Spinal cord (tissue), 10 donors: ENCODE measurements around the gene MID1. TPM values are rescaled to one million over a fixed set of nuclear protein-coding genes. Genes with fewer than 3 reads are reported as not detected.

Experiments used
- DNase-seq, 6 donors: peaks; one replicate each; pipeline versions ENCODE4 v3.0.0 to v3.0.0-alpha.2; 2013 to 2015; ENCODE audit warnings: low spot score in 6 of 6, low read depth in 4 of 6
- H3K27ac ChIP-seq: one replicate; pipeline ENCODE4 v1.5.1; 2013; ENCODE audit warnings: low read depth, low read length, control low read depth
- H3K27me3 ChIP-seq: one replicate; pipeline ENCODE4 v1.6.1; 2013; ENCODE audit warnings: low read length; ENCODE audit not compliant: control insufficient read depth, insufficient read depth
- H3K36me3 ChIP-seq: one replicate; pipeline ENCODE4 v1.6.1; 2013; ENCODE audit warnings: low read length; ENCODE audit not compliant: control insufficient read depth, insufficient read depth
- H3K4me1 ChIP-seq: one replicate; pipeline ENCODE4 v1.6.1; 2013; ENCODE audit warnings: low read length; ENCODE audit not compliant: control insufficient read depth, insufficient read depth
- H3K4me3 ChIP-seq: one replicate; pipeline ENCODE4 v1.5.1; 2013; ENCODE audit warnings: low read depth, low read length, control low read depth
- H3K9me3 ChIP-seq: one replicate; pipeline ENCODE4 v1.6.1; 2013; ENCODE audit warnings: low read length; ENCODE audit not compliant: control insufficient read depth, insufficient read depth
- WGBS: methylation state at CpG from one replicate; pipeline ENCODE4 v1.1.5; 2013; ENCODE audit warnings: missing lambda C conversion rate; ENCODE audit not compliant: insufficient coverage; 5-methylcytosine and 5-hydroxymethylcytosine counted together
- polyA plus RNA-seq, 2 donors: library from polyadenylated mRNA; unstranded; fragments of 120-200 nt; gene quantifications; one replicate each; pipeline ENCODE4 v1.2.1, GENCODE V29; 2013; ENCODE audit not compliant: insufficient read length in 2 of 2
- total RNA-seq, 2 donors: library from RNA; depleted of rRNA in 1 of 2; stranded (reverse); fragments of 120-200 nt in 1 of 2; fragments of >200 nt in 1 of 2; gene quantifications; one replicate each; pipeline versions ENCODE4 v1.2.3 to v1.2.4, GENCODE V29; 2013 to 2014
- donor health status: healthy.

Gene MID1
- total and polyA plus RNA-seq, 4 donors, result 6.2 to 22.7 (median 9.5) TPM

- 67% methylated on average over 1 of the region's 1 CpG for WGBS
- no peak for DNase-seq
- Histone ChIP-seq H3K9me3 (no peaks in the 10 kb centered on the region), H3K36me3 (no peaks in the 10 kb centered on the region), H3K27ac (no peak overlapping the region), H3K4me1 (no peaks in the 10 kb centered on the region), H3K4me3 (no peak overlapping the region), H3K27me3 (peaks cover 11% of the 10 kb centered on the region)
These were observed 93.9 kb downstream of the MID1 start for GRCh38 chrX:10526451-10526850.

- peaks cover 11% of the 10 kb centered on the region for H3K27me3 ChIP-seq
These were observed 94.8 kb downstream of the MID1 start for GRCh38 chrX:10525381-10526120.

GRCh38 chrX:10524578-10524977 lies 95.8 kb downstream of the MID1 start:
- no peaks in the 10 kb centered on the region for H3K9me3 ChIP-seq
- WGBS, result no CpG with 5 or more reads among the region's 1 CpG

More at GRCh38 chrX:10525381-10526120, 94.8 kb downstream of the MID1 start:
- Histone ChIP-seq H3K4me1 (no peaks in the 10 kb centered on the region), H3K4me3 (no peak overlapping the region), H3K27ac (no peak overlapping the region), H3K36me3 (no peaks in the 10 kb centered on the region), H3K9me3 (no peaks in the 10 kb centered on the region)
- DNase-seq, result no peak
- 80% methylated on average over 4 of the region's 6 CpGs for WGBS

GRCh38 chrX:10519761-10520160 lies 100.6 kb downstream of the MID1 start:
- Histone ChIP-seq H3K27ac (no peak overlapping the region), H3K27me3 (peaks cover 2% of the 10 kb centered on the region), H3K4me3 (no peak overlapping the region), H3K4me1 (no peaks in the 10 kb centered on the region), H3K36me3 (no peaks in the 10 kb centered on the region), H3K9me3 (no peaks in the 10 kb centered on the region)
- DNase-seq, result no peak

More at GRCh38 chrX:10524578-10524977, 95.8 kb downstream of the MID1 start:
- no peaks in the 10 kb centered on the region for H3K4me1 ChIP-seq
- no peaks in the 10 kb centered on the region for H3K36me3 ChIP-seq
- H3K27ac ChIP-seq, result no peak overlapping the region
- DNase-seq, result no peak
- peaks cover 10% of the 10 kb centered on the region for H3K27me3 ChIP-seq
- H3K4me3 ChIP-seq, result no peak overlapping the region

- Histone ChIP-seq H3K9me3 (no peaks in the 10 kb centered on the region), H3K4me3 (no peak overlapping the region), H3K36me3 (no peaks in the 10 kb centered on the region), H3K27ac (no peak overlapping the region), H3K27me3 (peaks cover 2% of the 10 kb centered on the region), H3K4me1 (no peaks in the 10 kb centered on the region)
- no peak for DNase-seq
These were observed 101.1 kb downstream of the MID1 start for GRCh38 chrX:10519278-10519677.

GRCh38 chrX:10518073-10518472 lies 102.3 kb downstream of the MID1 start:
- Histone ChIP-seq H3K4me1 (no peaks in the 10 kb centered on the region), H3K27ac (no peak overlapping the region), H3K36me3 (no peaks in the 10 kb centered on the region), H3K27me3 (no peaks in the 10 kb centered on the region), H3K9me3 (no peaks in the 10 kb centered on the region), H3K4me3 (no peak overlapping the region)
- 100% methylated on average over 1 of the region's 2 CpGs for WGBS
- DNase-seq, result no peak

- no peaks in the 10 kb centered on the region for H3K27me3 ChIP-seq
- no peaks in the 10 kb centered on the region for H3K9me3 ChIP-seq
- no peaks in the 10 kb centered on the region for H3K36me3 ChIP-seq
- WGBS, result 64% methylated on average over 1 of the region's 5 CpGs
- no peak for DNase-seq
- H3K4me1 ChIP-seq, result no peaks in the 10 kb centered on the region
- no peak overlapping the region for H3K4me3 ChIP-seq
- no peak overlapping the region for H3K27ac ChIP-seq
These were observed 103.5 kb downstream of the MID1 start for GRCh38 chrX:10516781-10517322.

GRCh38 chrX:10514891-10515290 lies 105.5 kb downstream of the MID1 start:
- peak in 1 of 6 donors; percentile 33 for DNase-seq
- Histone ChIP-seq H3K4me1 (no peaks in the 10 kb centered on the region), H3K27me3 (no peaks in the 10 kb centered on the region), H3K27ac (no peak overlapping the region), H3K4me3 (no peak overlapping the region), H3K36me3 (no peaks in the 10 kb centered on the region), H3K9me3 (no peaks in the 10 kb centered on the region)
- WGBS, result 38% methylated on average over 5 of the region's 6 CpGs

GRCh38 chrX:10513974-10514373 lies 106.4 kb downstream of the MID1 start:
- Histone ChIP-seq H3K27me3 (no peaks in the 10 kb centered on the region), H3K9me3 (no peaks in the 10 kb centered on the region), H3K27ac (no peak overlapping the region), H3K4me3 (no peak overlapping the region), H3K36me3 (no peaks in the 10 kb centered on the region), H3K4me1 (no peaks in the 10 kb centered on the region)
- no peak for DNase-seq
- WGBS, result no CpG with 5 or more reads among the region's 2 CpGs

GRCh38 chrX:10512741-10513140 lies 107.6 kb downstream of the MID1 start:
- no peak overlapping the region for H3K27ac ChIP-seq
- no peak for DNase-seq
- no peaks in the 10 kb centered on the region for H3K27me3 ChIP-seq
- H3K4me3 ChIP-seq, result no peak overlapping the region
- no peaks in the 10 kb centered on the region for H3K4me1 ChIP-seq
- no peaks in the 10 kb centered on the region for H3K9me3 ChIP-seq
- H3K36me3 ChIP-seq, result no peaks in the 10 kb centered on the region
- no CpG with 5 or more reads among the region's 3 CpGs for WGBS
